ENCODE data around the gene PBX2.

GRCh38 chr6:32181915-32182529 is 8.0 kb downstream of the PBX2 start:
- TF ChIP-seq POLR2A (IDR thresholded peaks at IDR 0.05; ENCODE audit: low read depth, low read length) (no peak), TAF1 (IDR thresholded peaks at IDR 0.05; ENCODE audit: borderline replicate concordance, low read depth, low read length) (no peak), POLR2AphosphoS5 (IDR thresholded peaks at IDR 0.05; ENCODE audit: low read depth, low read length) (no peak)
